Measurements from ENCODE around the gene ZFAND2A.
A peak's percentile ranks its signal among the peaks of the same experiment; 100 is the strongest.
"Not testable (repeated sequence)": the region's sequence is repeated elsewhere in the genome, so short reads cannot be mapped to it uniquely, and the experiment has no call there.

The ZFAND2A gene

GRCh38 chr7:1197997-1198625, 38.1 kb upstream of the ZFAND2A start:
- TF ChIP-seq CTCF (IDR thresholded peaks at IDR 0.05; ENCODE audit: low read depth, low read length, missing control alignments) = no peak
- no peak overlapping the region for H3K4me3 ChIP-seq (replicated peaks; ENCODE audit: low read depth, low read length)
- DNase-seq (ENCODE audit: extremely low read depth, low read depth) = peak; percentile 62

GRCh38 chr7:1196950-1197349, 37.0 kb upstream of the ZFAND2A start:
- TF ChIP-seq CTCF (IDR thresholded peaks at IDR 0.05; ENCODE audit: low read depth, low read length, missing control alignments) = no peak

GRCh38 chr7:1196441-1196840, 36.4 kb upstream of the ZFAND2A start:
- not testable (repeated sequence) for H3K4me3 ChIP-seq (replicated peaks; ENCODE audit: low read depth, low read length); DNase-seq (ENCODE audit: extremely low read depth, low read depth)

More at GRCh38 chr7:1196950-1197349, 37.0 kb upstream of the ZFAND2A start:
- DNase-seq (ENCODE audit: extremely low read depth, low read depth) = no peak
- H3K4me3 ChIP-seq (replicated peaks; ENCODE audit: low read depth, low read length) = no peak overlapping the region

- no peak overlapping the region for H3K4me3 ChIP-seq (replicated peaks; ENCODE audit: low read depth, low read length)
- no peak for DNase-seq (ENCODE audit: extremely low read depth, low read depth)
- peak; percentile 65 for TF ChIP-seq CTCF (IDR thresholded peaks at IDR 0.05; ENCODE audit: low read depth, low read length, missing control alignments)
These were observed 33.8 kb upstream of the ZFAND2A start for GRCh38 chr7:1193593-1194424.

GRCh38 chr7:1192171-1192676, 32.2 kb upstream of the ZFAND2A start:
- no peak for DNase-seq (ENCODE audit: extremely low read depth, low read depth)
- no peak overlapping the region for H3K4me3 ChIP-seq (replicated peaks; ENCODE audit: low read depth, low read length)
- no peak for TF ChIP-seq CTCF (IDR thresholded peaks at IDR 0.05; ENCODE audit: low read depth, low read length, missing control alignments)

GRCh38 chr7:1189986-1190772, 30.2 kb upstream of the ZFAND2A start:
- DNase-seq (ENCODE audit: extremely low read depth, low read depth) = no peak
- no peak for TF ChIP-seq CTCF (IDR thresholded peaks at IDR 0.05; ENCODE audit: low read depth, low read length, missing control alignments)
- no peak overlapping the region for H3K4me3 ChIP-seq (replicated peaks; ENCODE audit: low read depth, low read length)
